HepG2 (cell line): ENCODE data around the gene KLHL40. TPM values are rescaled to one million over a fixed set of nuclear protein-coding genes. Genes with fewer than 3 reads are reported as not detected.

Experiments used
- ATAC-seq: fragments of 200-7000 bp; cut with Tn5 transposase; 3 replicates; pipeline ENCODE4 v1.9.1; 2020; ENCODE audit warnings: mild to moderate bottlenecking, moderate library complexity
- BruUV-seq: library from RNA; stranded (reverse); fragments of 400-500 nt; replicated peaks from 2 replicates; lab custom pipeline; 2021; lab: Mats Ljungman, UMichigan
- CTCF ChIA-PET: fragments of 300-600 bp; formaldehyde crosslinking; extraction: SDS; loops from one replicate; lab custom pipeline; 2021; ENCODE audit warnings: low total read pairs, inconsistent platforms, low intra/inter-chr PET ratio; lab: Yijun Ruan, JAX
- POLR2A ChIA-PET: fragments of 350-600 bp; sonication (Branson Sonifier 250); formaldehyde crosslinking; loops from one replicate; lab custom pipeline; 2020; ENCODE audit warnings: antibody characterized with exemption, inconsistent platforms; lab: Yijun Ruan, JAX
- DNase-seq: peaks from one replicate; pipeline ENCODE4 v3.0.0-alpha.2; 2015; ENCODE audit warnings: low spot score
- FAIRE-seq: peaks from 3 replicates; lab custom pipeline; 2011; peaks lifted over from hg19 to GRCh38; lab: Jason Lieb, UNC
- H2AFZ ChIP-seq: one replicate; pipeline ENCODE4 v1.6.1; 2011; ENCODE audit warnings: low read length, inconsistent platforms
- H3K27ac ChIP-seq: fragments of 300-600 bp; 3 replicates; pipeline ENCODE4 v1.8.0; 2011; ENCODE audit warnings: mixed run types, mild to moderate bottlenecking, mixed read lengths, low read length, inconsistent platforms; ENCODE audit not compliant: insufficient read depth; ENCODE audit errors: extremely low read length
- H3K27me3 ChIP-seq, 2 experiments: fragments of 200-600 bp in 1 of 2; 2 replicates in 1 of 2; 3 replicates in 1 of 2; pipeline versions ENCODE4 v1.6.0 to v1.8.0; 2011; ENCODE audit warnings: low read length in 2 of 2, mild to moderate bottlenecking in 2 of 2, moderate library complexity in 2 of 2, inconsistent platforms in 1 of 2; ENCODE audit not compliant: insufficient read depth in 2 of 2, control insufficient read depth in 1 of 2
- H3K36me3 ChIP-seq, 2 experiments: fragments of 200-600 bp in 1 of 2; replicated peaks in 1 of 2; 2 replicates in 1 of 2; 3 replicates in 1 of 2; pipeline versions ENCODE4 v1.5.1 to v1.8.0; 2011; ENCODE audit warnings: low read length in 2 of 2, inconsistent platforms in 1 of 2; ENCODE audit not compliant: insufficient read depth in 2 of 2, control insufficient read depth in 1 of 2
- H3K4me1 ChIP-seq: 2 replicates; pipeline ENCODE4 v1.5.1; 2012; ENCODE audit warnings: low read length, inconsistent platforms; ENCODE audit not compliant: insufficient read depth
- H3K4me2 ChIP-seq: 2 replicates; pipeline ENCODE4 v1.6.0; 2011; ENCODE audit warnings: low read depth, low read length, inconsistent platforms
- H3K4me3 ChIP-seq, 3 experiments: fragments of 200-600 bp in 1 of 3; sonication (generic), shearing (Covaris generic) in 1 of 3; replicated peaks in 1 of 3; 2 replicates each; pipeline ENCODE4 v1.5.1; 2011 to 2016; ENCODE audit warnings: low read length in 3 of 3, inconsistent platforms in 2 of 3, low read depth in 2 of 3, mild to moderate bottlenecking in 2 of 3, control low read depth in 1 of 3, mixed read lengths in 1 of 3; ENCODE audit not compliant: insufficient read depth in 1 of 3
- H3K79me2 ChIP-seq: one replicate; pipeline ENCODE4 v1.6.1; 2011; ENCODE audit warnings: low read length, inconsistent platforms; ENCODE audit not compliant: insufficient read depth
- H3K9ac ChIP-seq: 2 replicates; pipeline ENCODE4 v1.6.0; 2011; ENCODE audit warnings: mild to moderate bottlenecking, low read depth, low read length, inconsistent platforms; ENCODE audit not compliant: insufficient read depth
- H3K9me3 ChIP-seq: 2 replicates; pipeline ENCODE4 v1.5.1; 2012; ENCODE audit warnings: mild to moderate bottlenecking, low read length
- H4K20me1 ChIP-seq: 2 replicates; pipeline ENCODE4 v1.6.0; 2011; ENCODE audit warnings: inconsistent platforms, mild to moderate bottlenecking, low read length, moderate library complexity; ENCODE audit not compliant: insufficient read depth
- HNF1B ChIP-seq: sonication (generic); formaldehyde crosslinking; IDR thresholded peaks from 2 replicates; pipeline ENCODE4 v1.5.1; 2020; ENCODE audit warnings: mild to moderate bottlenecking, moderate library complexity, missing genetic modification reagents
- HNRNPL ChIP-seq: fragments of 200-400 bp; formaldehyde crosslinking; IDR thresholded peaks from 2 replicates; pipeline ENCODE4 v1.6.1; 2017; ENCODE audit warnings: mild to moderate bottlenecking, low read depth, low read length
- PBX2 ChIP-seq: IDR thresholded peaks from 2 replicates; pipeline ENCODE4 v1.6.1; 2016; ENCODE audit warnings: control low read depth
- RXRA ChIP-seq: sonication (generic); formaldehyde crosslinking; IDR thresholded peaks from 2 replicates; pipeline ENCODE4 v1.5.1; 2020; ENCODE audit warnings: missing genetic modification reagents
- SIN3B ChIP-seq: fragments of 150-350 bp; IDR thresholded peaks from 2 replicates; pipeline ENCODE4 v1.6.1; 2014; ENCODE audit warnings: low read length
- SMAD1 ChIP-seq: sonication (generic); formaldehyde crosslinking; IDR thresholded peaks from 2 replicates; pipeline ENCODE4 v1.4.0; 2020; ENCODE audit warnings: missing genetic modification reagents, low read depth, mild to moderate bottlenecking, borderline replicate concordance
- TCF7 ChIP-seq: sonication (generic); IDR thresholded peaks from 2 replicates; pipeline ENCODE4 v1.6.1; 2016; ENCODE audit warnings: antibody characterized with exemption, low read depth
- ZSCAN21 ChIP-seq: sonication (generic); formaldehyde crosslinking; IDR thresholded peaks from 2 replicates; pipeline ENCODE4 v1.8.0; 2022; ENCODE audit warnings: mild to moderate bottlenecking, missing genetic modification reagents, moderate library complexity, borderline replicate concordance
- WGBS: methylation state at CpG from one replicate; pipeline ENCODE4 v1.1.6; 2017; ENCODE audit warnings: low lambda C conversion rate; 5-methylcytosine and 5-hydroxymethylcytosine counted together
- in situ Hi-C: cut with HindIII; loops from 2 replicates; pipeline ENCODE4 v1.10.0; 2017; ENCODE audit warnings: low pct_unique_long_range_greater_than_20kb; ENCODE audit not compliant: extremely low pct_ligation_motif_present
- intact Hi-C: fragments of 100-400 bp; cut with micrococcal nuclease; formaldehyde crosslinking; loops from one replicate; pipeline ENCODE4 v1.10.0; 2022; ENCODE audit not compliant: unreplicated experiment
- polyA plus RNA-seq, 8 experiments: library from polyadenylated mRNA; depleted of rRNA in 3 of 8; stranded (reverse) in 7 of 8; unstranded in 1 of 8; fragments of >200 nt; fragmentation: Illumina TruSeq in 4 of 8; extraction: Trizol in 4 of 8; gene quantifications; 2 replicates each; pipeline versions ENCODE4 v1.2.1 to v1.2.3, GENCODE V29; 2011 to 2016; ENCODE audit warnings: low read depth in 4 of 8, missing spikeins in 1 of 8, mixed read lengths in 1 of 8; ENCODE audit not compliant: insufficient read depth in 1 of 8
- total RNA-seq, 5 experiments: library from RNA; depleted of rRNA; stranded (reverse); fragments of >200 nt; fragmentation: Illumina TruSeq; extraction: Trizol; gene quantifications; 2 replicates each; pipeline ENCODE4 v1.2.3, GENCODE V29; 2016; ENCODE audit warnings: low read depth in 1 of 5

KLHL40 gene
- total and polyA plus RNA-seq, 2 of the 13 experiments (the other 11 are each of a cell fraction or from before 2014, with no cell fraction given): not detected

DNA sequence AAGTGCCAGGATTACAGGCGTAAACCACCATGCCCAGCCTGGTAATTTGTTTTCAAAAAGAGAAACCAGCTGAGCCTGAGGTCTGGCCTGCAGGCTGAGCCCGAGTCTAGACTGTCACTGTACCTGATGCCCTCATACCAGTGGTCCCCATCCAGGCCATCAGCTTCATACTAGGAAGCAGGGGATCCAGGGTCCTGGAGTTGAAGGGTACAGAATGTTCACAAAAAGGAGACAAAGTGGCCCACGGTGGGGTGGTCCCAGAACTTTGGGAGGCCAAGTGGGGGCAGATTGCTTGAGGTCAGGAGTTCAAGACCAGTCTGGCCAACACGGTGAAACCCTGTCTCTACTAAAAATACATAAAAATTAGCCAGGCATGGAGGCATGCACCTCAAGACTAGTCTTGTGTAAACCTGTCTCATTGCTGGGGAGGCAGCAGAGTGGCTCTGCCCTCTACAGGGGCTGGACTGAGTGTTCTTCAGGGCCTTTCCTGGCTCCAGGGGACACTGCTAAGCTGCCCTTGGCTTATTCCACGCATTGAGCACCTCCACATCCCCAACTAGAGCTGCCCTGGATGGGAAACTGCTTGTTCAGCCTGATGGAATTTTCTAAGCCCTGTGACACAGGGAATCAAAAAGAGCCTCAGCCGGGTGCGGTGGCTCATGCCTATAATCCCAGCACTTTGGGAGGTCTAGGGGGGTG, 25.1 kb downstream of the KLHL40 start:
- no TSS peak for BruUV-seq
- intact Hi-C loops: no loop called here
- CTCF ChIA-PET: no interaction called here

More for the DNA sequence above, 25.1 kb downstream of the KLHL40 start:
- no peak overlapping the region for H3K27ac ChIP-seq
- H3K9me3 ChIP-seq: no peaks in the 10 kb centered on the region
- in situ Hi-C loops: no loop called here
- DNase-seq (no peak), FAIRE-seq (no peak)
- no peaks in the 10 kb centered on the region for H4K20me1 ChIP-seq
- no peaks in the 10 kb centered on the region for H3K79me2 ChIP-seq
- H3K27me3 ChIP-seq: peaks cover 2 to 14% of the 10 kb centered on the region in 2 experiments; a peak in 4 of 5 replicates
- WGBS: 40% methylated on average over 7 of the region's 7 CpGs
- no peak overlapping the region for H3K4me3 ChIP-seq
- H3K9ac ChIP-seq: no peak overlapping the region
- H3K36me3 ChIP-seq: no peaks in the 10 kb centered on the region
- no peak overlapping the region for H2AFZ ChIP-seq
- TF ChIP-seq SIN3B (no peak), TCF7 (no peak), HNF1B (CRISPR knock-in tag) (no peak), HNRNPL (no peak), SMAD1 (no peak), RXRA (CRISPR knock-in tag) (no peak), PBX2 (no peak), ZSCAN21 (CRISPR knock-in tag) (no peak)
- TF ChIP-seq, all 625 proteins: peak for 0
- no peak for ATAC-seq
- Histone ChIP-seq H3K4me1 (peaks cover 13% of the 10 kb centered on the region), H3K4me2 (no peak overlapping the region)
- POLR2A ChIA-PET: no interaction called here
